GM18870 (cell line): Measurements from ENCODE around the gene CDCA8.
"Not testable (repeated sequence)": the region's sequence is repeated elsewhere in the genome, so short reads cannot be mapped to it uniquely, and the experiment has no call there.

Source experiments
- ATAC-seq: cut with Tn5 transposase; IDR thresholded peaks from one replicate; pipeline ENCODE4 v1.9.1; 2021; ENCODE audit warnings: moderate library complexity; ENCODE audit not compliant: unreplicated experiment

The CDCA8 gene

DNA sequence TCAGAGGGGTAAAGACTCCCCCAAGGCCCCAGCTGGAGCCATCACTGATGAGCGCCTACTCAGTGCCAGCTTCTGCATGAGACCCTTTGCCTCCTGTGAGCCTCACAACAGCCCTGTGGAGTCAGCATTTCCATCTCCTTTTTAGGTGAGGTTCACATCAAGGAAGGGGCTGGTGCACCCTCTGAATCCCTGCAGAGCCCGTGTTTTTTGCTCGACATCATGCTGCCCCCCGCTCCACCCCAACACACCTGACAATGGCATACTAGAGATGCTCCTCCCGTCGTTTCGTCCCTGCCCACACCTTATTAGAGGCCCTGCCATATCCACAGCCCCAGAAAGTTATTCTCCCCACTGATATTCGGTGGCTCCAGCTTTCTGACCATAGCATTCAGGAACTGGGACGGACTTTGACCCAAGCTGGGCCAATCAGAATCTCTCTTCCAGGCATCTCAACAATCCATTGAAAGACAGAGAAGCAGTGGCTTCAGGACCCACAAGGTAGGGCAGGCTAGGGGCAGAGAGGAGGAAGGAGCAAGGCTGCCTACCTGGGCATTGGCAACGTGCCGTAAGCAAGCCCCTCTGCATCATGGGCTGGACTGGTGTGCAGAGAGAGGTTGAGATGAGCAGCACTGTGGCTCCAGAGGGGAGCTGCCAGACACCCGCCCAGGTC lies 39.9 kb downstream of the CDCA8 start:
- no peak for ATAC-seq

DNA sequence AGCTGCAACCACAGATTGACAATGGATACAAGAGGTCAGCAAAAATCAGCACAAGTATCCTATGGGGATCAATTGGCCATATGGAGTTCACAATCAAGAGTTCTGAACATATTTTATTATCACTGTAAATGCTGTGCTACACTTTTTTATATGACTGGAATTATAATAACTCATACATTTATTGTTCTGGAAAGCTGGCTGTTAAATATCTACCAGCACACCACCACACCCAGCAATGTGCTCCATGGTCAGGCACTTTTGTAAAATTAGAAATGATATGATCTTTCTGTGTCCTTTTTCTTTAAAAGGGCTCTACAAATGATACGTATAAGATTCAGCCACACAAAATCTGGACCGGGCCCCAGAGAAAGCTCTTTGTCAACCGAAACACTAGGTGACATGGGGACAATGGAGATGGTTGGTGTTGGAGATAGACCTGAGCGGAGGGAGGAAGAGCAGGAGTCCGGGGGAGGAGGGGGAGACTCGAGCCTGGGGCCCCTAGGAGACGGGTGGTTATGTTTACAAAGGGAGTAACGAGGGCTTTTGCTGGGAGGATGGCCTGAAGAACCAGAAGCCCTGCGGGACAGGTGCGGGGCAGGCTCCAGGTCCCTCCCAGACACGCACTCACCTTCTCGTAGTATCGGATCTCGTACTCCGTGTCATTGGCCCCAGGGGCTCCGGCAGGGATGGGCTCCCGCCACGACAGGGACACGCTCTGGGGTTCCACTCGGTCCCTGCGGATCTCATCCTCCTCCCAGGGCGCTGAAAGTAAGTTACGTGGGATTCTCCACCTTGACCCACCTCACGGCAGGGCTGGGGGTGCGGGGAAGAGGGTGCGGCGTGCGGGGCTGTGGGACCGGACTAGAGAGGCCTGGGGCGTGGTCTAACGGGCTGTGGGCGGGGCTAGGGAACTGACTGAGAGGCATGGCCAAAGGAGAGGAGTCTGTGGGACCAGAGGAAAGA lies 42.6 kb downstream of the CDCA8 start:
- ATAC-seq = no peak

DNA sequence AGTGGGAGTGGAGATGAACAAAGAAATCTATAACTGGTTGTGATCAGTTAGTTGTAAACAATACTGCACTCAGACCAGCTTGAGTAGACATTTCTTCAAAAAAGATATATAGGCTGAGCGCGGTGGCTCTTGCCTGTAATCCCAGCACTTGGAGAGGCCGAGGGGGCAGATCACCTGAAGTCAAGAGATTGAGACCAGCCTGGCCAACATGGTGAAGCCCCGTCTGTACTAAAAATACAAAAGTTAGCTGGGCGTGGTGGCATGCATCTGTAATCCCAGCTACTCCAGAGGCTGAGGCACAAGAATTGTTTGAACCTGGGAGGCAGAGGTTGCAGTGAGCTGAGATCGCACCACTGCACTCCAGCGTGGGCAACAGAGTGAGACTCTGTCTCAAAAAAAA lies 45.7 kb downstream of the CDCA8 start:
- ATAC-seq = not testable (repeated sequence)

DNA sequence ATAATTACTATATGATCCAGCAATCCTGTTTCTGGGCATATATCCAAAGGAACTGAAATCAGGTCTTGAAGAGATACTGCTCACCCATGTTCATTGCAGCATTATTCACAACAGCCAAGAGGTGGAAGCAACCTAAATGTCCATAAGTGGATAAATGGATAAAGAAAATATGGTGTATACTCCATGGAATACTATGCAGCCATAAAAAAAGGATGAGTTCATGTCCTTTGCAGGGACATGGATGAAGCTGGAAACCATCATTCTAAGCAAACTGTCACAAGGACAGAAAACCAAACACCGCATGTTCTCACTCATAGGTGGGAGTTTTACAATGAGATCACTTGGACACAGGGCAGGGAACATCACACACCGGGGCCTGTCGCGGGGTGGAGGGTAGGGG lies 46.3 kb downstream of the CDCA8 start:
- ATAC-seq = not testable (repeated sequence)

DNA sequence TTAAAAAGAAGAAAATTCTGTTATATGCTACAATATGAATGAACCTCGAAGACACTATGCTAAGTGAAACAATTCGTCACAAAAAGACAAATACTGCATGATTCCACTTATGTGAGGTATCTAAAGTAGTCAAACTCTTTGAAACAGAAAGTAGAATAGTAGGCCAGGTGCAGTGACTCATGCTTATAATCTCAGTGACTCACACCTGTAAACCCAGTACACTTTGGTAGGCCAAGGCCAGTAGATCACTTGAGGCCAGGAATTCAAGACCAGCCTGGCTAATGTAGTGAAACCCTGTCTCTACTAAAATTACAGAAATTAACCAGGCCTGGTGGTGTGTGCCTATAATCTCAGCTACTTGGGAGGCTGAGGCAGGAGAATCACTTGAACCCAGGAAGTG lies 46.9 kb downstream of the CDCA8 start:
- ATAC-seq = no peak

DNA sequence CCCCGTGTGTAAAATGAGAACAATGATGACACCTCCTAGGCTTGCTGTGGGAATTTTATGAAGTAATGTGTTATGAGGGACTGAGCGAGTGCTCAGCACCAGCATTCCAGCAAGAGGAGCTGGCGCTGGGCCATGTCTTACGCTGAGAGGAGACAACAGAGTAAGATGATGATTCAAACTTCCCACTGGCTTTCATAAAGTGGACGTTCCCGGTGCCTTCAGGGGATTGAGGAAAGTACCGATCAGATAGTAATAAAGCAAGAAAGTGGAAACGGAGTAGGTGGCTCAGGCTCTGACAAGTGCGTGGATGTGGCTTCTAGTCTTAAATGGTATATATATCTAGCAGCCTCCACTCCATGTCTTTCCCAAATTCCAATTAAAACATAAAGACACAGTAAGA lies 48.8 kb downstream of the CDCA8 start:
- ATAC-seq = no peak

DNA sequence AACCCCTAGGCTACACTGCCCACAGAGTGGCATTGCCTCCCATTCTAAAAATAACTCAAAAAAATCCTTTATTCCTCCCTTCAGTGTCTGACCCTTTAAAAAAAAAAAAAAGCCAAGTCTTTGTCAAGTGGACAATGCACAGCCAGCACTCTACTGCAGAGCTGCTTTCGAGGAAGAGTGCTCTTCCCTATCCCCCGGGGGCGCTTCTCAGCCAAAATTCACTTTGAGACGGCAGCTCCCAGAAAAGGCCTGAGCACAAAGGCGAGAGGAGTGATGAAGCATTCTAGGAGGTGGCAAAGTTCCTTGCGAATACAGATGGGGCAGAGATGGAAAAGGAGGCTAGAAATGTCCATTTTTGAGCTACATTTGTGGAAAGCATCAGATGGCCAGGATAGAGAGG lies 49.3 kb downstream of the CDCA8 start:
- ATAC-seq = no peak

DNA sequence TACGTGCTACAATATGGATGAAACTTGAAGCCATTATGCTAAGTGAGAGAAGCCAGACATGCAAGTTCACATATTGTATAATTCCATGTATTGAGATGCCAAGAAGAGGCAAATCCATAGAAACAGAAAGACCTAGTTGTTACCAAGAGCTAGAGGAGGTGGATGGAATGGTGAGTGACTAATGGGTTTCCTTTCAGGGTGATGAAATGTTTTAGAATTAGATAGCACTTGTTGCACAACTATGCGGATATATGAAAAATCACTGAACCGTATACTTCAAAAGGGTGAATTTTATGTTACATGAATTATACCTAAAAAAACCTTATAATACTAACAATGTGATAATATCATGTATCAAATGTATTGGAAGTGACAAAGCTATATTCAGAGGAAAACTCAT lies 54.5 kb downstream of the CDCA8 start:
- no peak for ATAC-seq

DNA sequence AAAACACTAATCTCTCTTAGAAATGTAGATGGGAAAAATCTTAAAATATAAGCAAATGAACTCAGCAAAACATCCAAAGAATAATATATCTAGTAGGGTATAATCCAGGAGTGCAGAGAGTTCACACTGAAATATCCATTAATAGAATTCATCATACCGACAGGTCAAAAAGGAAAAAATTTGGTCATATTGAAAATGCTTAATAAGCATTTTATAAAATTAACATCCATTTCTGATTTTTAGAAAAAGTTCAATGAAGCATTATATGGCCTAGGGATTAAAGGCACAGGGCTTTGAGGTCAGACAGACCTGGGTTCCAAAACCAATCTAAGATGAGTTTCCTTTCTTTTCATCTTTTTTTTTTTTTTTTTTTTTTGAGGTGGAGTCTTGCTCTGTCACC lies 56.2 kb downstream of the CDCA8 start:
- no peak for ATAC-seq

DNA sequence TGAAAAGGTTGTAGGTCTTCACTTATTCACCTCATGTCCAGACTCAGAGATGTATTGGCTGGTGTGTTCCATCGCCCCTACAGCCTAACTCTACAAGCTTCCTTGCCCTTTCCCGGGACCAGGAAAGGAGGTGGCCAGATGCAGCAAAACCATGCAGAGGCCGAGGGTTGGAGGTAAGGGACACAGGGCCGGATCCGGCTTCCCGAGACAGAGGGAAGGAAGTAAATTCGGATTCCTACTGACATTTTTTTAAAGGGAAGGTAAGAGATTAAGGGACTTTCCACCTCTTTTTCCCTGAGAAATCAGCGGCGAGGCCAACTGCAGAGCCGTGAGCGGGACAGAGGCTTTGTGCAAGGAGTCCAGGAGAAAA lies 59.9 kb downstream of the CDCA8 start:
- no peak for ATAC-seq

DNA sequence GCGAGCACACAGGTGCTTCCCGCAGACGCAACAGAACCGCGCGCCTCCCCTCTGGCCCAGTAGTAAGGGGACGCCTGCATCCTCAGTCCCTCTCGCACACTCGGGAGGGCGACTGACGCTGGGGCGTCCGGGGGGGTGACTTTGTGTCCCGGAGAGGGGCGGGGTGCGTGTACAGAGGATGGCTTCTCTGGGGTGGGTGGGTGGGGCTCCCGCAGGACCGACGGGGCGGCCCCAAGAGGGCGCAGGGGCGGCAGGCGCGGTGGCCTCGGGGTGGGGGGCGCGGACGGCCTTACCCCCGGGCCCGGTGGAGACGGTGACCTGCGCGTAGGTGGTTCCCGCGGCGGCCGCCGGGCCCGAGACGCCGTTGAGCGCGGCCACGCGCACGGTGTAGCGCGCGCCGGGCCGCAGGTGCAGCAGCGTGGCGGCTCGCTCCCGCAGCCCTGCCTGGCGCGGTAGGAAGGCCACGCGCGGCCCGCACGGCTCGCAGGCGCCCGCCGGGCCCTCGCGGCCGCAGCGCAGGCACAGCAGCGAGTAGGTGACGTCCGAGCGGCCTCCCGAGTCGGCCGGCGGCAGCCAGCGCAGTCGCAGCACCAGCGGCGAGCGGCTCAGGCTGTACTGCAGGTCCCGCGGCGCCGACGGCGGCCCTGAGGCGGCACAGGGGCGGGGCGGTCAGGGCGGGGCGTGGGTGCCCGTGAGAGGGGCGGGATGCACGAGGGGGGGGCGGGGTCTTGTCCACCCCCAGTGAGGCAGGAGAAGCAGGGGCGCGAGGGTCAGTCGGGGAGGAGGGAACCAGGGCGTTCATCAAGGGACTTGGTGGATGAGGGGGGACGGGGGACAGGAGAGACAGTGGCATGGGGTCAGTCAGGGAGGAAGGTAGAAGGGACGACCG lies 60.5 kb downstream of the CDCA8 start:
- no peak for ATAC-seq

DNA sequence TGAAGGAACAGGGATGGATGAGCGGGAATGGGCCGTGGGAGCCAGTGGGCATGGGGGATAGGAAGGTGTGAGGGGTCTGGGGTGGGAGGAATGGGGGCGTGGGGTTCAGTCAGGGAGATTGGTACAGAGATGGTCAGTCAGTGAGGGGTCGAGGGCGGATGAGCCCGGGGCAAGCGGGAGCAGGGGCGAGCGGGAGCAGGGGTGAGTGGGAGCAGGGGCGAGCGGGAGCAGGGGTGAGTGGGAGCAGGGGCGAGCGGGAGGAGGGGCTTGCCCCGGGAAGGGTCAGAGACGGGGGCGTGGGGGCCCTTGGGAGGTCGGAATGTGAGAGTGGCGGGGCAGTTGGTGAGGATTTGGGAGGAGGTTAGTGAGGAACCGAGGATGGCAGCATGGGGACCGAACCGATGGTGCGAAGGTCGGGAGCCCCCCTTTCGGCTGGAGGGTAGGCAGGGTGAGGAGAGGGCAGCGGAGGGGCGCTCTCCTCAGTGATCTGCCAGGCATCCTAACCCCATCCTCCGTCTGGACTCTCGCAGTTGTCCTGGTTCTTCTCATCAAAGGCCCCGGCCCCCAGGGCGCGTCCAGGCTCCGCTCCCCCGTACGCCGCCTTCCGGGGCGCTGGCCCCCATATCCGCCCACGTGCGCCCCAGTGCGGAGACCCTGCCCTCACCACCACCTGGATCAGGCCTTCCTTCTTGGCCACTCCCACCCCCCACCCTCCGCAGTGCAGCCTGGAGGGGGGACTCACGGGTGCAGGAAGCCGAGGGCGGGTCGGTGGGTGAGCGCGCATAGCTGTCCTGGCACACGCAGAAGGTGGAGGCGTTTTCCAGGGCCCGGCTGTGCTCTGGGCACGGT lies 61.4 kb downstream of the CDCA8 start:
- ATAC-seq = no peak

DNA sequence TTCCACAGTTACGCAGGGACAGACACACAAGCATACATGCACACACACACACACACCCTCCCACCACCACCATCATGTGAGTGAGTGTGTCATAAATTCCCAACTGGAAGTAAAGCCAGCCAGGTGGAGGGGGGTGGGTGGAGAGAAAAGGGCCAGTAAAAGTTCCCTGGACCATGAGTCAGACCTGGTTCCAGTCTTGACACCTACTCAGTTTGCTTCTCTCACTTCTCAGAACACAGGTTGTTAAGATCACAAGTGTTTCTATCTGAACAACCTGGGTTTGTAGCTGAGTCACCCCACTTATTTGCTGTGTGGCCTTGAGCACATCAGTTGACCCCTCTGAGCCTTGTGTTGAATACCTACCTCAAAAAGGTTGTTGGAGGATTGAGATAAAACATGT lies 63.0 kb downstream of the CDCA8 start:
- ATAC-seq = no peak

DNA sequence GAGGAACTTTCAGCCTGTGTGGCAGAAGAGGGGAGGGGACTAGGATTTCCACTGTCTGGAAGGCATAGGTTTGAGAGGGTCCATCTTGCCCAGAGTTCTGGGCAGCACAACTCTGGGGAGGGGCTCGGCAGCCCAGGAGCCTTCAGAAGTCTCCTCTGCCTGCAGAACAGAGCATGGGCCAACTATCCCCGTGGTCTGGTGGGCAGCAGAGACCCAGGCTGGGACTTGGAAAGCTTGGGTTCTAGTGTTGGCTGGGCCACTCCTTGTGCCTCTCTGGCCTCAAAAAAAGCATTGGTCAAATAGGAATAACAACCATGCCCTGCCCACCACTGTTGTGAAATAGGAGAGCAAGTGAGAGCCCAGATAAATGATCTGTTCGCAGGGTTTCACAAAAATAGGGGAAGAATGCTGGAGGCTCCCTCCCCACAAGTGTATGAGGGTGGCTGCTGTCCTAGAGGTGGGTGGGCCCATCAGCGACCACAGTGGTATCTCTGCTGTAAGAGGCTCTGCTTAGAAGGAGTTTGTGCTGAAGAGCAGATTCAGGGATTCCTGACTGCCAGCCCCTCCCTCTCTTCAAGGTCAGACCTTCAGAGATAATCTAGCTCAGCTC lies 63.7 kb downstream of the CDCA8 start:
- no peak for ATAC-seq
